H1 (cell line): ENCODE data around the gene GPRIN3. TPM values are rescaled to one million over a fixed set of nuclear protein-coding genes. Genes with fewer than 3 reads are reported as not detected.

Experiments used
- CTCF ChIA-PET: fragments of 300-600 bp; sonication (Branson Sonifier 250); formaldehyde crosslinking; loops from one replicate; lab custom pipeline; 2021; ENCODE audit not compliant: partially characterized antibody; lab: Charles Lee
- POLR2A ChIA-PET: fragments of 300-600 bp; sonication (Branson Sonifier 250); formaldehyde crosslinking; loops from one replicate; lab custom pipeline; 2021; ENCODE audit warnings: inconsistent platforms; ENCODE audit not compliant: partially characterized antibody; lab: Charles Lee
- DNase-seq, 2 experiments: peaks; one replicate each; pipeline versions ENCODE4 v3.0.0 to v3.0.0-alpha.2; 2010 to 2022; ENCODE audit warnings: low spot score in 2 of 2, low read depth in 1 of 2, mixed read lengths in 1 of 2
- FAIRE-seq: peaks from 2 replicates; lab custom pipeline; 2011; peaks lifted over from hg19 to GRCh38; lab: Jason Lieb, UNC
- H2AFZ ChIP-seq: 2 replicates; pipeline ENCODE4 v1.8.1; 2012; ENCODE audit warnings: low read length, inconsistent platforms
- H2AK5ac ChIP-seq: 2 replicates; pipeline ENCODE4 v1.6.1; 2013; ENCODE audit warnings: low read depth, low read length
- H2BK120ac ChIP-seq: replicated peaks from 2 replicates; pipeline ENCODE3; 2013; ENCODE audit warnings: low read depth, low read length, inconsistent platforms
- H2BK12ac ChIP-seq: 2 replicates; pipeline ENCODE4 v1.6.1; 2013; ENCODE audit warnings: low read depth, low read length
- H2BK15ac ChIP-seq: 2 replicates; pipeline ENCODE4 v1.6.1; 2013; ENCODE audit warnings: low read length
- H2BK20ac ChIP-seq: 2 replicates; pipeline ENCODE4 v1.6.1; 2013; ENCODE audit warnings: low read length
- H2BK5ac ChIP-seq: 2 replicates; pipeline ENCODE4 v1.6.1; 2013; ENCODE audit warnings: low read depth, low read length
- H3K14ac ChIP-seq: 2 replicates; pipeline ENCODE4 v1.6.1; 2013; ENCODE audit warnings: inconsistent platforms; ENCODE audit not compliant: insufficient read length
- H3K18ac ChIP-seq: 2 replicates; pipeline ENCODE4 v1.6.1; 2013; ENCODE audit warnings: low read length; ENCODE audit errors: extremely low read depth
- H3K23ac ChIP-seq: 2 replicates; pipeline ENCODE4 v1.6.1; 2013; ENCODE audit warnings: inconsistent platforms; ENCODE audit not compliant: insufficient read length
- H3K23me2 ChIP-seq: 2 replicates; pipeline ENCODE4 v1.6.1; 2013; ENCODE audit warnings: low read depth, low read length
- H3K27ac ChIP-seq: 2 replicates; pipeline ENCODE4 v1.6.1; 2011; ENCODE audit warnings: low read depth, low read length, inconsistent platforms
- H3K27me3 ChIP-seq, 4 experiments: replicated peaks in 1 of 4; 1 replicate in 1 of 4; 2 replicates in 3 of 4; pipeline versions ENCODE4 v1.6.1 to v1.8.1; 2011 to 2013; ENCODE audit warnings: low read length in 3 of 4, mild to moderate bottlenecking in 3 of 4, inconsistent platforms in 2 of 4, mixed read lengths in 2 of 4, moderate library complexity in 1 of 4; ENCODE audit not compliant: control insufficient read depth in 3 of 4, insufficient read depth in 3 of 4; ENCODE audit errors: extremely low read depth in 1 of 4
- H3K36me3 ChIP-seq, 4 experiments: 2 replicates each; pipeline versions ENCODE4 v1.6.1 to v1.8.1; 2011 to 2013; ENCODE audit warnings: mild to moderate bottlenecking in 4 of 4, low read length in 3 of 4, moderate library complexity in 2 of 4, control low read depth in 1 of 4, inconsistent platforms in 1 of 4; ENCODE audit not compliant: insufficient read depth in 4 of 4, control insufficient read depth in 2 of 4
- H3K4ac ChIP-seq: replicated peaks from 2 replicates; pipeline ENCODE3; 2013; ENCODE audit warnings: low read length, low read depth, mixed read lengths, inconsistent platforms; ENCODE audit not compliant: insufficient read length
- H3K4me1 ChIP-seq, 4 experiments: replicated peaks in 1 of 4; 1 replicate in 1 of 4; 2 replicates in 3 of 4; pipeline versions ENCODE4 v1.6.1 to v1.8.1; 2011 to 2013; ENCODE audit warnings: low read length in 3 of 4, inconsistent platforms in 2 of 4, mixed read lengths in 1 of 4; ENCODE audit not compliant: insufficient read depth in 4 of 4, control insufficient read depth in 3 of 4
- H3K4me2 ChIP-seq, 2 experiments: 2 replicates each; pipeline versions ENCODE4 v1.6.1 to v1.8.1; 2011 to 2013; ENCODE audit warnings: low read depth in 2 of 2, low read length in 2 of 2, control low read depth in 1 of 2, inconsistent platforms in 1 of 2, mild to moderate bottlenecking in 1 of 2; ENCODE audit not compliant: insufficient read depth in 1 of 2
- H3K4me3 ChIP-seq, 4 experiments: fragments of 200-600, 300-600 bp in 1 of 4; sonication (generic), shearing (Covaris generic), sonication (Bioruptor Twin) in 1 of 4; 2 replicates each; pipeline versions ENCODE4 v1.5.1 to v1.8.1; 2011 to 2016; ENCODE audit warnings: low read length in 4 of 4, low read depth in 3 of 4, control low read depth in 2 of 4, inconsistent platforms in 2 of 4, mild to moderate bottlenecking in 2 of 4, mixed read lengths in 1 of 4, moderate library complexity in 1 of 4; ENCODE audit not compliant: insufficient read depth in 2 of 4; ENCODE audit errors: extremely low read depth in 1 of 4
- H3K56ac ChIP-seq: replicated peaks from 2 replicates; pipeline ENCODE3; 2013; ENCODE audit warnings: low read depth, mild to moderate bottlenecking, mixed read lengths, low read length, inconsistent platforms; ENCODE audit not compliant: insufficient read length
- H3K79me1 ChIP-seq: 2 replicates; pipeline ENCODE4 v1.6.1; 2013; ENCODE audit warnings: low read depth, low read length, control low read depth
- H3K79me2 ChIP-seq, 2 experiments: 2 replicates each; pipeline versions ENCODE4 v1.6.1 to v1.8.1; 2012 to 2013; ENCODE audit warnings: low read length in 2 of 2, mild to moderate bottlenecking in 2 of 2, inconsistent platforms in 1 of 2; ENCODE audit not compliant: insufficient read depth in 2 of 2, control insufficient read depth in 1 of 2
- H3K9ac ChIP-seq, 4 experiments: replicated peaks in 1 of 4; 1 replicate in 1 of 4; 2 replicates in 3 of 4; pipeline versions ENCODE4 v1.6.1 to v1.8.1; 2011 to 2013; ENCODE audit warnings: low read depth in 3 of 4, low read length in 3 of 4, control low read depth in 2 of 4, mild to moderate bottlenecking in 2 of 4, moderate library complexity in 2 of 4, inconsistent platforms in 1 of 4; ENCODE audit errors: extremely low read depth in 1 of 4
- H3K9me3 ChIP-seq, 2 experiments: 2 replicates each; pipeline versions ENCODE4 v1.6.1 to v1.8.1; 2012 to 2013; ENCODE audit warnings: mild to moderate bottlenecking in 2 of 2, moderate library complexity in 2 of 2, control low read depth in 1 of 2, inconsistent platforms in 1 of 2, low read depth in 1 of 2, low read length in 1 of 2, mixed read lengths in 1 of 2; ENCODE audit not compliant: insufficient read depth in 2 of 2
- H4K20me1 ChIP-seq, 2 experiments: replicated peaks in 1 of 2; 2 replicates each; pipeline versions ENCODE3 to v1.8.1; 2011 to 2013; ENCODE audit warnings: inconsistent platforms in 2 of 2, low read length in 2 of 2, mild to moderate bottlenecking in 1 of 2; ENCODE audit not compliant: insufficient read depth in 2 of 2, control insufficient read depth in 1 of 2
- H4K5ac ChIP-seq: 2 replicates; pipeline ENCODE4 v1.6.1; 2013; ENCODE audit warnings: low read length, low read depth, mixed read lengths, inconsistent platforms; ENCODE audit not compliant: insufficient read length
- H4K8ac ChIP-seq: 2 replicates; pipeline ENCODE4 v1.8.0; 2013; ENCODE audit warnings: mild to moderate bottlenecking, moderate library complexity, low read length, inconsistent platforms; ENCODE audit not compliant: insufficient read depth; ENCODE audit errors: extremely low read depth
- H4K91ac ChIP-seq: replicated peaks from 2 replicates; pipeline ENCODE3; 2013; ENCODE audit warnings: low read length, mixed read lengths, inconsistent platforms; ENCODE audit not compliant: insufficient read length
- BRCA1 ChIP-seq: IDR thresholded peaks from 2 replicates; pipeline ENCODE4 v1.6.1; 2012; ENCODE audit warnings: low read depth, low read length, improper control_type of control experiment
- CTCF ChIP-seq, 3 experiments: IDR thresholded peaks; 1 replicate in 2 of 3; 2 replicates in 1 of 3; pipeline versions ENCODE4 v1.5.1 to v1.6.1; 2011; ENCODE audit warnings: low read length in 3 of 3, mild to moderate bottlenecking in 3 of 3, inconsistent platforms in 2 of 3, low read depth in 1 of 3, moderate library complexity in 1 of 3; ENCODE audit not compliant: insufficient read depth in 1 of 3; ENCODE audit errors: control extremely low read depth in 1 of 3
- GABPA ChIP-seq: IDR thresholded peaks from 2 replicates; pipeline ENCODE4 v1.6.1; 2011; ENCODE audit warnings: mild to moderate bottlenecking, low read length, moderate library complexity, borderline replicate concordance; ENCODE audit not compliant: insufficient read depth
- HDAC6 ChIP-seq: IDR thresholded peaks from one replicate; pipeline ENCODE4 v1.7.1; 2012; ENCODE audit warnings: low read depth, mild to moderate bottlenecking, inconsistent platforms, low read length, moderate library complexity
- JUN ChIP-seq: IDR thresholded peaks from 2 replicates; pipeline ENCODE4 v1.6.1; 2011; ENCODE audit warnings: low read depth, mild to moderate bottlenecking, improper control_type of control experiment, low read length
- NRF1 ChIP-seq: IDR thresholded peaks from 2 replicates; pipeline ENCODE4 v1.6.1; 2011; ENCODE audit warnings: mild to moderate bottlenecking, low read depth, low read length, improper control_type of control experiment
- SAP30 ChIP-seq: fragments of 300-600 bp; sonication (generic); IDR thresholded peaks from 2 replicates; pipeline ENCODE4 v1.7.1; 2012; ENCODE audit warnings: low read length, moderate library complexity, mild to moderate bottlenecking, inconsistent platforms; ENCODE audit not compliant: insufficient read depth, insufficient replicate concordance
- SIN3A ChIP-seq, 2 experiments: IDR thresholded peaks in 1 of 2; conservative IDR thresholded peaks in 1 of 2; 2 replicates each; pipeline ENCODE4 v1.6.1; 2011 to 2012; ENCODE audit warnings: low read length in 2 of 2, improper control_type of control experiment in 1 of 2, low read depth in 1 of 2, mild to moderate bottlenecking in 1 of 2
- SP4 ChIP-seq: IDR thresholded peaks from 2 replicates; pipeline ENCODE4 v1.6.1; 2012; ENCODE audit warnings: low read length, inconsistent platforms
- TAF1 ChIP-seq: IDR thresholded peaks from 2 replicates; pipeline ENCODE4 v1.6.1; 2011; ENCODE audit warnings: mild to moderate bottlenecking, low read depth, low read length
- TEAD4 ChIP-seq: IDR thresholded peaks from 2 replicates; pipeline ENCODE4 v1.6.1; 2012; ENCODE audit warnings: low read depth, low read length, inconsistent platforms, mixed read lengths
- WGBS, 2 experiments: shearing (Covaris generic) in 1 of 2; methylation state at CpG; one replicate each; pipeline versions ENCODE4 v1.1.6 to v1.1.7; 2013 to 2015; ENCODE audit warnings: low lambda C conversion rate in 2 of 2, mixed read lengths in 2 of 2, inconsistent platforms in 1 of 2, low coverage in 1 of 2, missing lambda C conversion rate in 1 of 2; ENCODE audit not compliant: insufficient replicate concordance in 2 of 2, insufficient coverage in 1 of 2, insufficient read length in 1 of 2; ENCODE audit errors: extremely low coverage in 1 of 2, missing lambda C conversion rate in 1 of 2; 5-methylcytosine and 5-hydroxymethylcytosine counted together
- polyA plus RNA-seq, 7 experiments: library from polyadenylated mRNA; depleted of rRNA in 3 of 7; stranded (reverse) in 5 of 7; unstranded in 2 of 7; fragments of >200 nt in 5 of 7; fragments of 200-250 nt in 2 of 7; gene quantifications; 1 replicate in 5 of 7; 2 replicates in 1 of 7; 4 replicates in 1 of 7; pipeline versions ENCODE4 v1.2.1 to v1.2.3, GENCODE V29; 2011 to 2013; ENCODE audit warnings: missing spikeins in 2 of 7, mixed read lengths in 2 of 7
- total RNA-seq: library from RNA; stranded (reverse); fragmentation: NEBNext Ultra II Directional; extraction: Animal tissue kit (Norgen Biotek cat#: 25700); gene quantifications from 2 replicates; pipeline ENCODE4 v1.2.1, GENCODE V29; 2021

The GPRIN3 gene
- total and polyA plus RNA-seq, 2 of the 8 experiments (the other 6 are each of a cell fraction or from before 2014, with no cell fraction given): 0.17 to 1.4 TPM

- H3K4me3 ChIP-seq: no peak overlapping the region
- no peak overlapping the region for H2BK120ac ChIP-seq
These were observed 21.9 kb downstream of the GPRIN3 start for GRCh38 chr4:89285745-89286144.

More at GRCh38 chr4:89285745-89286144, 21.9 kb downstream of the GPRIN3 start:
- POLR2A ChIA-PET: no interaction called here
- H3K4ac ChIP-seq: no peak overlapping the region
- no peak overlapping the region for H2BK15ac ChIP-seq
- no peak for TF ChIP-seq GABPA
- no peak for TF ChIP-seq TEAD4
- TF ChIP-seq HDAC6: no peak
- TF ChIP-seq CTCF (IDR thresholded peaks at IDR 0.05; ENCODE audit: control extremely low read depth in 1 of 3, insufficient read depth in 1 of 3, low read depth in 1 of 3, low read length in 3 of 3): no peak
- no peak for TF ChIP-seq SAP30
- no peak for TF ChIP-seq TAF1
- no peak for TF ChIP-seq JUN
- no peak for TF ChIP-seq NRF1
- no peak for TF ChIP-seq BRCA1
- TF ChIP-seq SP4: no peak
- TF ChIP-seq SIN3A (conservative IDR thresholded peaks at IDR 0.05 in 1 of 2, IDR thresholded peaks at IDR 0.05 in 1 of 2; ENCODE audit: low read depth in 1 of 2, low read length in 2 of 2): no peak
- TF ChIP-seq, all 59 proteins: peak for 0
- H3K4me1 ChIP-seq: peaks cover 0 to 3% (median 0%) of the 10 kb centered on the region in 4 experiments; a peak in 2 of 7 replicates
- no peaks in the 10 kb centered on the region for H3K79me2 ChIP-seq
- no peak overlapping the region for H3K14ac ChIP-seq
- no peak overlapping the region for H3K4me2 ChIP-seq
- CTCF ChIA-PET: interaction anchor here (1.2 kb wide), 1 partner anchor 30 kb away, joined by 3 read pairs; no protein-coding TSS in a partner anchor
- no peak overlapping the region for H3K27ac ChIP-seq
- no peak overlapping the region for H4K91ac ChIP-seq
- no peak overlapping the region for H2AK5ac ChIP-seq
- 71% methylated on average over 2 of the region's 2 CpGs; no CpG with 5 or more reads in 1 of the 2 experiments for WGBS, 2 experiments
- H4K20me1 ChIP-seq: no peaks in the 10 kb centered on the region
- no peak overlapping the region for H2BK12ac ChIP-seq
- H3K27me3 ChIP-seq: no peaks in the 10 kb centered on the region
- no peak overlapping the region for H3K9ac ChIP-seq
- H4K5ac ChIP-seq: no peak overlapping the region
- H3K79me1 ChIP-seq: no peaks in the 10 kb centered on the region
- H3K36me3 ChIP-seq: no peaks in the 10 kb centered on the region
- FAIRE-seq: no peak
- no peaks in the 10 kb centered on the region for H3K23me2 ChIP-seq
- no peak overlapping the region for H3K56ac ChIP-seq
- H2AFZ ChIP-seq: no peak overlapping the region
- DNase-seq: no peak
- no peak overlapping the region for H3K18ac ChIP-seq
- no peak overlapping the region for H2BK5ac ChIP-seq
- no peak overlapping the region for H2BK20ac ChIP-seq
- no peak overlapping the region for H4K8ac ChIP-seq
- no peak overlapping the region for H3K23ac ChIP-seq
- no peaks in the 10 kb centered on the region for H3K9me3 ChIP-seq
